HFF-Myc (cell line): ENCODE results near the gene CRYBG1.

ENCODE experiments used
- DNase-seq: peaks from one replicate; pipeline ENCODE4 v3.0.0-alpha.2; 2011; ENCODE audit warnings: low read depth; ENCODE audit errors: extremely low read depth
- H3K4me3 ChIP-seq: replicated peaks from 2 replicates; pipeline ENCODE4 v1.5.1; 2011; ENCODE audit warnings: low read depth, mild to moderate bottlenecking, control low read depth, low read length
- TF ChIP-seq, protein P1 (sequence below): IDR thresholded peaks from 2 replicates; pipeline ENCODE4 v1.5.1; 2012; ENCODE audit warnings: mild to moderate bottlenecking, low read depth, low read length, control low read depth; ENCODE audit errors: missing control alignments

CRYBG1 gene, protein sequence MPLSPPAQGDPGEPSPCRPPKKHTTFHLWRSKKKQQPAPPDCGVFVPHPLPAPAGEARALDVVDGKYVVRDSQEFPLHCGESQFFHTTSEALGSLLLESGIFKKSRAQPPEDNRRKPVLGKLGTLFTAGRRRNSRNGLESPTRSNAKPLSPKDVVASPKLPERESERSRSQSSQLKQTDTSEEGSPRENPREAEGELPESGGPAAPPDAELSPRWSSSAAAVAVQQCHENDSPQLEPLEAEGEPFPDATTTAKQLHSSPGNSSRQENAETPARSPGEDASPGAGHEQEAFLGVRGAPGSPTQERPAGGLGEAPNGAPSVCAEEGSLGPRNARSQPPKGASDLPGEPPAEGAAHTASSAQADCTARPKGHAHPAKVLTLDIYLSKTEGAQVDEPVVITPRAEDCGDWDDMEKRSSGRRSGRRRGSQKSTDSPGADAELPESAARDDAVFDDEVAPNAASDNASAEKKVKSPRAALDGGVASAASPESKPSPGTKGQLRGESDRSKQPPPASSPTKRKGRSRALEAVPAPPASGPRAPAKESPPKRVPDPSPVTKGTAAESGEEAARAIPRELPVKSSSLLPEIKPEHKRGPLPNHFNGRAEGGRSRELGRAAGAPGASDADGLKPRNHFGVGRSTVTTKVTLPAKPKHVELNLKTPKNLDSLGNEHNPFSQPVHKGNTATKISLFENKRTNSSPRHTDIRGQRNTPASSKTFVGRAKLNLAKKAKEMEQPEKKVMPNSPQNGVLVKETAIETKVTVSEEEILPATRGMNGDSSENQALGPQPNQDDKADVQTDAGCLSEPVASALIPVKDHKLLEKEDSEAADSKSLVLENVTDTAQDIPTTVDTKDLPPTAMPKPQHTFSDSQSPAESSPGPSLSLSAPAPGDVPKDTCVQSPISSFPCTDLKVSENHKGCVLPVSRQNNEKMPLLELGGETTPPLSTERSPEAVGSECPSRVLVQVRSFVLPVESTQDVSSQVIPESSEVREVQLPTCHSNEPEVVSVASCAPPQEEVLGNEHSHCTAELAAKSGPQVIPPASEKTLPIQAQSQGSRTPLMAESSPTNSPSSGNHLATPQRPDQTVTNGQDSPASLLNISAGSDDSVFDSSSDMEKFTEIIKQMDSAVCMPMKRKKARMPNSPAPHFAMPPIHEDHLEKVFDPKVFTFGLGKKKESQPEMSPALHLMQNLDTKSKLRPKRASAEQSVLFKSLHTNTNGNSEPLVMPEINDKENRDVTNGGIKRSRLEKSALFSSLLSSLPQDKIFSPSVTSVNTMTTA (N-terminal part only)

DNA sequence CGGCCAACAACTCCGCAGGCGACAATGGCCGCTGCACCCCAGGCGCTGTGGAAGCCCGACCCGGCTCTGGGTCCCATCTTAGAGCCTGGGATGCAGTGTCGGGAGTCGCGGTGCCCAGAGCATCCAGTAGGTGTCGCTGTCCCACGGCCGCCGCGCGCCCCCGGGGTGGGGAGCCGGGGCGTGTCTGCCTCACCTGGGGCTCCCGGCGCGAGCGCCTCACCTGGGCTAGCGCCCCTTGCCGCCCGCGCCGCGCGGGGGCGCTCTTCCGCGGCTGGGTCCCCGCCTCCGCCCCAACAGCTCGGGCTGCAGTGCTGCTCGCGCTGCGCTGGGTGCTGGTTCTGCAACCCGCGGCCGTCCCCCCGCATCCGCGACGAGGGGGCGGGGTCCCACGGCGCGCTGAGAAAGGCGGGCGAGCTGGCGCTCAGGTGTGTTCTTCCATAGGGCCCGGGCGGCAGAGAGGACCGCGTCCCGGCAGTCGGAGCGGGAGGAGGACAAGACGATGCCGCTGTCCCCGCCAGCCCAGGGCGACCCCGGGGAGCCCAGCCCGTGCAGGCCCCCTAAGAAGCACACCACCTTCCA is at the start of gene CRYBG1:
TSS of gene CRYBG1 (plus strand) at position 308 of the 579 bp plus-strand sequence. CDS start at position 500, 192 bp downstream.
- no peak for DNase-seq
- TF ChIP-seq, protein P1, sequence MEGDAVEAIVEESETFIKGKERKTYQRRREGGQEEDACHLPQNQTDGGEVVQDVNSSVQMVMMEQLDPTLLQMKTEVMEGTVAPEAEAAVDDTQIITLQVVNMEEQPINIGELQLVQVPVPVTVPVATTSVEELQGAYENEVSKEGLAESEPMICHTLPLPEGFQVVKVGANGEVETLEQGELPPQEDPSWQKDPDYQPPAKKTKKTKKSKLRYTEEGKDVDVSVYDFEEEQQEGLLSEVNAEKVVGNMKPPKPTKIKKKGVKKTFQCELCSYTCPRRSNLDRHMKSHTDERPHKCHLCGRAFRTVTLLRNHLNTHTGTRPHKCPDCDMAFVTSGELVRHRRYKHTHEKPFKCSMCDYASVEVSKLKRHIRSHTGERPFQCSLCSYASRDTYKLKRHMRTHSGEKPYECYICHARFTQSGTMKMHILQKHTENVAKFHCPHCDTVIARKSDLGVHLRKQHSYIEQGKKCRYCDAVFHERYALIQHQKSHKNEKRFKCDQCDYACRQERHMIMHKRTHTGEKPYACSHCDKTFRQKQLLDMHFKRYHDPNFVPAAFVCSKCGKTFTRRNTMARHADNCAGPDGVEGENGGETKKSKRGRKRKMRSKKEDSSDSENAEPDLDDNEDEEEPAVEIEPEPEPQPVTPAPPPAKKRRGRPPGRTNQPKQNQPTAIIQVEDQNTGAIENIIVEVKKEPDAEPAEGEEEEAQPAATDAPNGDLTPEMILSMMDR: peak; percentile 70
- H3K4me3 ChIP-seq: peak within 1 kb of the TSS; percentile 21

DNA sequence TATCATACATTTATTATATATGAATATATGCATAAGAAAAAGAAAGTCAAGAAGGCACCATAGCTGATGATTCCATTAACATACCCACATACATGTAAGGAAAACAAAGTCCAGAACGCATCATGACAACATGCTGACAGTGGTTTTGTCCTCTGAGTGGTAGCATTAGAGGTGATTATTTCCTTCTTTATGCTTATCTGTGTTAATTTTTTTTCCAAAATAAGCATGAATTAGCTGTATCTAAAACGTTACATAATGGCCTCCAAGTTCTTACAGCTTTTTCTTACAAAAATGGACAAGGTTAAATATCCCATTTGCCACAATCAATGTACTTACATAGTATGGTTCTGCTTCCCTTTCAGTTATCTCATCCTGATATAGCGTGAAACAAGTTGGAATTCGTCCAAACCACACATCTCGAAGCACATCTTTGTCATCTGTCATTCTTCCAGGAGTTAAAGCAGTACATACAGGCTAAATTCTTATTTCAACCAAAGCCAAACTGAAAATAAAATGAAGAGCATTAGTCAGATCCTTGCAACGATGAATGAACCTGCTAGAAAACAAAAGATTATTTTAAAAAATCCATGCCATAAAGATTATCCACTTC is 44.6 kb upstream of the CRYBG1 start:
- TF ChIP-seq, protein P1: no peak
- DNase-seq: no peak
- H3K4me3 ChIP-seq: no peak overlapping the region

DNA sequence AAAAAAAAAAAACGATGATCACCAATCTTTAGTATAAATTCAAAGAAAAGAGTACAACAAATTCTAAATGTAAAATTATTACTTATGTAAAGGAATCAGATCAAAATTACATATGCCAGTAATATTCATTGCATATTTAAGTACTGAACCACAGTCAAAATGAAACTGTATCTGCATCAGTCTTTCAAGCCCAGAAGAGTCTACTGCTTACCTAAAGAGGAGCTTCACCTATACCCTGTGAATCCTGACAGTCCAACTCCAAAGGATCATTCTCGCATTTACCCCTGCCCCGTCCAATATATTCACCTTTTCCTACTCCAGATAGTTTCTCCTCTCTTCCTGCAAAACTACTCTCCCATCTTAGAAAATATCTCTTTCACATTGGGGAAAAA is 44.1 kb upstream of the CRYBG1 start:
- TF ChIP-seq, protein P1: no peak
- no peak for DNase-seq
- H3K4me3 ChIP-seq: no peak overlapping the region

DNA sequence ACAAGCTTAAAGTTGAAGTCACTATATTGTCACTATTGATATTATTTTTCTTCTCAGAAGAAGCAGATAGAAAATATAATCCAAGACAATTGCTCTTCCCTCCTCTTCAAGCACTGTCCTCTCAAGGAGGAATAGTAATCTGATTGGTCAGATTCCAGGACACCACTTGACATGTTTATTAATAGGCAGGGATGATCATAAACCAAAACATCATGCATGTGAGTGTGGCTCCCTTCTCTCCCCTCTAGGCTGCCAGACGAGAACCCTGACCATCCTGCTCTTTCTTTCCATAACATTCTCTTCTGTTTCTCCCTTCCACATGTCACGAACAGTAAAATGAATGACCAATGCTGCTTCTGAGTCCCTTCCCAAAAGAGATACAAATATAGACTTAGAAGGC is 42.5 kb upstream of the CRYBG1 start:
- TF ChIP-seq, protein P1: no peak
- DNase-seq: no peak
- no peak overlapping the region for H3K4me3 ChIP-seq

DNA sequence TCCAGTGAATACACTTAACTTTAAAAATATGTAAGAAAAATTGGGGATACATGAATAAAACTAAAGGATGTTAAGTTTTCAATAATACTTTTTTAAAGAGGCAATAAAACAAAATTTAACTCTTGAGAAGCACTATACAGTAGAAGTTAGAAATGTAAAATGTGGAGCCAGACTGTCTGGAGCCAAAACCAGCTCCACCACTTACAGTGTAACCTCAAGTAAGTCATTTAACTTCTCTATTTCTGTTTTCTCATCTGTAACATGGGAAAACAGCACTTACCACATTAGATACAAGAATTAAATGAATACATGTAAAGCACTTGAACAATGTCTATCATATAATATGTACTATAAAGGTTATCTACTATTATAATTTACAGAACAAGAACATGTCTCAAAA is 41.7 kb upstream of the CRYBG1 start:
- TF ChIP-seq, protein P1: no peak
- no peak for DNase-seq
- H3K4me3 ChIP-seq: no peak overlapping the region

DNA sequence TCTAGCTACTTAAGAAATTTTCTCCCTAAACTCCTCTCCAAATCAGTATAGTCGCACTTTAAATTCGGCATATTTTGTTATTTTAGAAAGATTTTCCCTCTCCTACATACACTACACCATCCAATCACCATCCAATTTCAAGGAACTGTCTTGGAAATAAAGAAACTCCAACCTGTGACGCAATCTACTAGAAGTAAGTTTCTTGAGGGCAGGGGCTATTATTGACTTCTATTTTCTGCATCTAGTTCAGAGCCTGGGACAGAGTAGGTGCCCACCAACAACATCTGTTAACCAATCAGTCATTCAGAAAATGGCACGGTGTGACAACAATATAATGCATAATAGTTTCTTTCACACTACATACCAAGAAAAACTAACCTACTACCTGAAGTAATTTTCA is 38.6 kb upstream of the CRYBG1 start:
- DNase-seq: no peak
- TF ChIP-seq, protein P1: no peak
- H3K4me3 ChIP-seq: no peak overlapping the region
